Stimulated activated CD4-positive, alpha-beta T cell treated with anti-CD3 and anti-CD28 coated beads, TNF-alpha, amount 100 ng/mL, for 1 hour (primary cell): Measurements from ENCODE around the gene MRPL45.

ENCODE experiments used
- DNase-seq, 3 donors: peaks; one replicate each; pipeline ENCODE4 v3.0.0-alpha.2; 2020; ENCODE audit warnings: low read depth in 3 of 3, low spot score in 1 of 3

Gene MRPL45

DNA sequence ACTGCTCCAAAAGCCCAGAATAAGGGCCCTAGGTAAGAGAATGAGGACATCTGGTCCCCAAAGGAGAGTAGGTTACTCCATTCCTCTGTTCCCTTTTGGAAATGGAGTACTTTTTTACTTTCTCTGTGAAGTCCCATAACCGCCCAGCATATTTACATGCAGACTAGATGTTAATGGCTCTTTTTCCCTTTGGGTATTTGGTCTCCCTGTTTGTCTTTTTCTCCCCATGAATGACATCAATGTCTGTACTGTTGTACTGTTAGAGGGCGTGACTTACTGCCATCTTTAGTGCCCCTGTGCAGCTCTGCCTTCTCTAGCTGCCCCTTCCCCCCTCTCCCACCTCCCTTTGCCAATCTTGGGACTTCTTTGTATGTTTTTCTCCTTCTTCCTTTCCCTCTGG is 27.8 kb downstream of the MRPL45 start:
- DNase-seq = no peak

DNA sequence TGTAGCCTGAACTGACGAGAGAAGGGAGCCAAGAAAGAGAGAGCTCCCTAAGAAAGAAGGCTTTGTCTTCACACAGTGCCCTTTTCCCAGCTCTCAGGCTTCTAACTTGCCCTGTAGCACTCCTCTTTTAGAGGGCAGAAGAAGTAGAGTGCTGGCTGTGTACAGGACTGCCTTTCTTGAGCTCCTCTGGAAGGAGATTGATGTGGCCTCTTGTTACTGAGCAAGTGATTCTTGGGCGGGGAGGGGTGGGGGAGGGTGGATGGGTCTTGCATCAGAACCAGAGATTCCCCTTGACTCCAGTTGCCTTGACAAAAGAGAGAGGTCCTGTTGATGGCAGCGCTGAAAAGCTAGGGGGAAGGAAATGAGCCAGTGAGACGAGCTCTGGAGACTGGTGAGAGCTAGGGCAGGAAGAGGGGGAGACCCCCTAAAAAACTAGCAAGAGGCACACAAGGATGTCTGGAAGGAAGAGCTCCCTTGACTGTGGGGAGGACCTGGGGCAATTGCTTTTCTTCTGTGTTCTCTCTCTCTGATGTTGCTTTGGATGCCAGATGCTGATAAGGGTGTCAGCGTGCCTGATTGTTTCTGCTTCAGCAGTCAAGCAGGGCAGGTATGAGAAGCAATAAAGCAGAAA is 28.4 kb downstream of the MRPL45 start:
- DNase-seq = no peak

DNA sequence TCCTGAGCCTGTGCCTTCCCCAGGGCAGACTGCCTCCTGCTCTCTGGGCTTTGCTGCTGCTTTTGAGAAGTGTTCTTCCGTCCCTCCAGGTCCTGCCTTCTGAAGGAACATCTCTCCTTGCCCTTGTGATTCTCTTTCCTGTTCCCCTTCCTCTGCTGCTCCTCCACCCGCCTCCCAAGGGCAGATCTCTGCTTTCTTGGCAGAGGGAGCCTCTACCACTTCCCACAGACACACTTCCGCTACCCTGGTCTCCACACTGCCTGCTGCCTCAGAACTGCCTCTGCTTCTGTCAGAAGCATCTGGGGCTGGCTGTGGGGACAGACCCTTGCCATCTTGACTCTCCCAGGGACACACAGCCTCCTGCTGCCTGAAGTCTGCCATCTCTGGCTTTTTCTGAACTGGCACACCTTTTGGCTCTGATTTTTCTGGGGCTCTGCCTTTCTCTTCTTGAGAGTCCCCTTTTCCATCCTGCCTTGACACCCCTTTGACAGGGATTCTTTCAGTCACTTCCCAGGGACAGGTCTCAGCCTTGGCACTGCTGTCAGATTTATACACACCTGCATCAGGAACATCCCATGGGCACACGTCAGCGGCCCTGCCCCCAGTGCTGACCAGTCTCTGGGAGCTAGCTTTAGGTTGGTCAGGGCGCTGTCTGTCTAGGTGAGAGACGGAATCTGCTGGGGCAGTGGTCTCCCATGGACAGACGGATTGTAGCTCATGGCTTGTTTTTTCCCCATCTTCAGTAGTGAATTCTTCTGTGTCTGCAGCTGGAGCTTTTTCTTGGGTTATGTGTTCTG is 30.2 kb downstream of the MRPL45 start:
- no peak for DNase-seq

DNA sequence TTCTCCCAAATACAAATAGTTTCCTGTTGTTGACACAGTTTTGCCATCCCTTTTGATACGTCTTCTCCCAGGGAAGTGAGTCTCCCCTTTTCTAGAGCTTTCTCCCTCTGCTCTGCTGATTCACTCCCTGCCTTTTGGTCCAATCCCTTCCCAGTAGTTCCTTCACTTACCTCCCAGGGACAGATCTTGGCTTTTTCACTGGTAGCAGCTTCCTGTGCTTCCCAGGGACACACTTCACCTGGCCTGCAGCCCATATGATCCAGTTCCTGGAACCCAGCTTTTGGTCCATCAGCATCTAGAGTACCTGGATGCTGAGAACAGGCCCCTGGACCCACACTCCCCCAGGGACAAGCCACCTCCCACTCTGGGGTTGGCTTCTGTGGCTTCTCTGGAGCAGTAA is 31.0 kb downstream of the MRPL45 start:
- no peak for DNase-seq

DNA sequence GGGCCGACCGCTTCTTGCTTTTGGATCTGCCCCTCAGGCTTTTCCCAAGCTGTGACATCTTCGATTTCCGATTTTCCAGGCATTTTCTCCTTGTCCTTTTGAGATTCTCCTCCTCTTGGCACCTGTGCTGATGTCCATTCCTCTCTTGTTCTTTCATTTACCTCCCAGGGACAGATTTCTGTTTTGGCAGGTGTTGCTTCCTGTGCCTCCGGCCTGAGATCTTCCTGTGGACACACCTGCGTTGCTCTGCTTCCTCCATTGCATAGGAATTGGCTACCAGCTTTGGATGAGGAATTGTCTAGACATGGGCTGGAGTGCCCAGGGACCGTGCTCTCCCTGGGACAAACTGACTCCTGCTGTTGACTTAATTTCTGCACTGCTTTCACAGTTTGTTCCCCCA is 31.7 kb downstream of the MRPL45 start:
- DNase-seq = no peak

DNA sequence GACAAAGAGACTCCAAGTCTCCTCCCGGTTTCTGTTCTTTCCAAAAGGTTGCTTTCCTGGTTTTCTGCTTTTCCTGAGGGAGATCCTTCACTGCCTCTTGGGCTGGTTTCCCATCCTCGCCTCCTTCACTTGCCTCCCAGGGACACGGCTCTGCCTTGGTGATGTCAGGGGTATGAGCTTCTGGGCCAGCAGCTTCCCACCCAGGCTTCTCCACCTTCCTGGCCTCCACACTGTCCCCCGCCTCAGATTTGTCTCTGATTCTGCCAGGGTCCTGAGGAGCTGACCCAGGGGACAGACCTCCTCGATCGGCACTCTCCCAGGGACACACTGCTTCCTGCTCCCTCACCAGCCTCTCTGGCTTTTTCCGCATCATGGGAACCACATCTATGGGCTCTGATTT is 32.3 kb downstream of the MRPL45 start:
- no peak for DNase-seq

DNA sequence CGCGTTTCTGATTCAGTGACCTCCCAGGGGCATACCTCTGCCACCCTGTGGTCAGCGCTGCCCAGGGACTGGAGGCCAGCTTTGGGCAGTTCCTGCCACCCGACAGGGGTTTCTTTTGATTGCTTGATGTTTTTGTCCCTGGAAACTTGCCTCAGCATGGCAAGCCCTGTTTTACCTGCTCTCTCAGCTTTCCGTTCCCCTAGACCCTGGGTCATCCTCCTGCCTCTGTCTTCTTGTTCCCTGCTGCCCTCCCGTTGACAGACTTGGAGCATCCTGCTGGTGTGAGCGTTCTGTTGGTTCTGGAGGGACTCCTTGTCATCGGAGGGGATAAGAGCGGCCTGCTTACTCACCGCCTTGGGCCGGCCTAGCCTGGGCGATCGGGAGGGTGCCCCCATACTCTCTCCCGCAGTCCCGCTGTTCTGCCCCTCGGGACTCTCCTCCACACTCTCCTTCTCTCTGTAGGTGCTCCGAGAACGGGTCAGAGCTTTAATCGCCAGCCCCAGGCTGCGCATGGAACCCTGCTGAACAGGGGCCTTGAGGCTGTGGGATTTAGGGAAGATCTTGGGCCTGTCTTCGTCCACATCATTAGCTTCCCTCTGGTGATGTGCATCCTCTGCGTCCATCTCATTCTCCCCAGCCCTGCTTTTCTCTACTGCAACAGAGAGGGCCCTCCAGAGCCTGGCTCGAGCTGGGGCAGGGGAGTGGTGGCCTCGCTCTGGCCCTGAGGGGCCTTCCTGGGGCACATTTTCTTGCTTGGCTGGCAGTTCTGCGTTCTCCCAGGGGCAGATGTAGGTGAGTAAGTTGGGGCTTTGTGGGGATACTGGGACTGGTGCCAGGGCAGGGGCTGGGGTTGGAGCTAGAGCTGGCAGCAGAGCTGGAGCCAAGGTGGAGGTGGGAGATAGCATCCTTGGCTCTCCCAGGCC is 33.1 kb downstream of the MRPL45 start:
- DNase-seq = no peak

DNA sequence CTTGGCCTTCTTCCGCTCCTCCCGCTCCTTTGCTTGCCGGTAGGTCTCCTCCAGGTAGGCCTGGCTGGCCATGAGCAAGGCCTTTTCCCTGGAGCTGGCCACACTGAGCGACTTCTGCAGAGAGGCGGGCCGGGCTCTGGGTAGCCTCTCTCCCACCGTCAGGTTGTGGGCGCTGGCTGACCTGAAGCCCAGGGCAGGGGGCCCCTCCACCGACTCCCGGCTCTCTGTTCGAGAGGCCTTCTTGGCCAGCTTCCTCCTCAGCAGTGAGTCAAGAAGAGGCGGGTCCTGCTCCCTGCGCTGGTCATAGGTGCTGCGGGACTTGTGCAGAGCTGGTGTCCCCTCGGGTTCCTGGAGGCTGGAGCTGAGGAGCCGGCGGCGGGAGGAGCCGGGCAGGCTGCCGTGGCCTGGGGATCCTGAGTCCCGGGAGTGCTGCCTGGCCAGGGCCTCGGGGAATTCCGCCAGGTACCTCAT is 34.0 kb downstream of the MRPL45 start:
- DNase-seq = no peak

DNA sequence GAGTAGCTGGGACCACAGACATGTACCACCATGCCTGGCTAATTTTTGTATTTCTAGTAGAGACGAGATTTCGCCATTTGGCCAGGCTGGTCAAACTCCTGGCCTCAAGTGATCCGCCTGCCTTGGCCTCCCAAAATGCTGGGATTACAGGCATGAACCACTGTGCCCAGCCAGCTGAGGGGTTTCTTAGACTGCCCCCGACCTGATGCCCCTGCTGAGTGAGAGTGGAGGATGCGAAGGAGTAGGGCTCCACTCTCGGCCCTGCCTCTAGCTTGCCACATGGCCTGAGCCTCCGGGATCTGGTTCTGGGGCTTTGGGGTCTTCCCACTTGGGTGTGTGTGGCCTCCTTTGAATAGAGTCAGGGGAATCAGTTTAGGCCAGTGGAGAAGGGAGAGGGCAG is 35.8 kb downstream of the MRPL45 start:
- no peak for DNase-seq

DNA sequence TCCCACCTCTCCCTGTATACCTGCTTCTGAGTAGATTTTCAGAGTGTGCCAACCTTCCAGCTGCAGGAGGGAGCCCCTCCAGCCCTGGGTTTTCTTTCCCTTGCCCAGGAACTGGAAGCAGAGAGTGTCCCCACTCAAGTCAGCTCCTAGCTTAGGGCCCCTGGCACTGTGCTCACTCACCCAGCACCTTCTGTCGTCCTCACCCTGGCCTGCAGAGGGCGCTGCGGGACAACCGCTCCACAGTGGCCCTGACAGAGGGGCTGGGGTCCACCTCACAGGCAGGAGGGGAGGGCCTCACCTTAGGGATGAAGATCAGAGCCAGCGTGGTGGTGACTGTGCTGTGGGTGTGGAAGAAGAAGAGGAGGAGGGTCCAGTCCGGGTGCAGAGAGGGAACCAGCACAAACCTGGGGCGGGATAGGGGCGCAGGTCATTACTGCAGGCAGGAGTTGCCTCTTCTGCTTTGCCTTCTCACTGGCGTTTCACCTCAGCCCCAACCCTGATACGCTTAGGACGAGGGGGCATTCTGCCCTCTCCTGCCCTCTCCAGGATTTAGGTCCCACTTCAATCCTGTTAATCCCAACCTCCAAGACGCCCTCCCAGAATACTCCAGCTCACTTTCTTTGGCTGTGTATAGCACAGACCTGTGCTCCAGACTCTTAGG is 36.8 kb downstream of the MRPL45 start:
- DNase-seq = peak in 2 of 3 donors; percentile 9 to 16

DNA sequence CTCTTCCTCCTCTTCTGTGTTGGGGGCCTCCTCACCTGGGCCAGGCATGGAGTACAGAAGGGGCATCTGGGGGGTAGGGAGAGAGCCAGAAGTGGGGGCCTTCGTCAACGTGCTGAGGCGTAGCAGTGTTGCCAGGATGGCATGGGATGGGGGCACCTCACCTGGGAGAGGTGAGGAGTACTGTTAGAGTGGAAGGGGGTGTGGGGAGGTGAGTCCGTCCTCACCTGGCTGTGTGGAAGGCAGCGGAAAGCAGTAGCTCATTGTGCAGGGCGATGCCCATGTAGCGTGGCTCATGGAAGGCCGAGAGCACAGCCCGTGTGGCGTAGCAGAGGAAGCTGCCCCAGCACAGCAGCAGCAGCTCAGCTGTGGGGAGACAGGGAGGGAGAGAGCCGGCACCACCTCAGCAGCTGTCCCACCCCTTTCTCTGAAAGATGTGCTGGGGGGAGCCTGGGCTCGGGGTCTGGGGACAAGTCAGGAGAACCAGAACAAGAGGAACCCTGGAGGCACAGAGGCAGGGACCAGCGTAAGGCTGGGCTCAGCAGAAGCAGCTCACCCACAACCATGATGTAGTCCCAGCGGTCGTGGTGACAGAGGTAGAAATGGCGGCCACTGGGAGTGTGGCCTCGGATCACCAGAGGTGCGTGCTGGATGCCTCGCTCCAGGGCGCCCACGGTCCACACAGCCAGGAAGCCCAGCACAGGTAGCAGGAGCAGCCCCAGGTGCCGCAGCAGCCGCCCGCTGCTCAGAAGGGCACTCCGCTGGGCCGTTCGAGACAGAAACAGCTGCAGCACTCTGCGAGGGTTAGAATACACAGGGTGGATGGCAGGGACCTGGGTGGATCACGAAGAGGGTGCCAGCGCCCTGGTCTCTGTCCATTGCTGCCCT is 37.8 kb downstream of the MRPL45 start:
- no peak for DNase-seq

DNA sequence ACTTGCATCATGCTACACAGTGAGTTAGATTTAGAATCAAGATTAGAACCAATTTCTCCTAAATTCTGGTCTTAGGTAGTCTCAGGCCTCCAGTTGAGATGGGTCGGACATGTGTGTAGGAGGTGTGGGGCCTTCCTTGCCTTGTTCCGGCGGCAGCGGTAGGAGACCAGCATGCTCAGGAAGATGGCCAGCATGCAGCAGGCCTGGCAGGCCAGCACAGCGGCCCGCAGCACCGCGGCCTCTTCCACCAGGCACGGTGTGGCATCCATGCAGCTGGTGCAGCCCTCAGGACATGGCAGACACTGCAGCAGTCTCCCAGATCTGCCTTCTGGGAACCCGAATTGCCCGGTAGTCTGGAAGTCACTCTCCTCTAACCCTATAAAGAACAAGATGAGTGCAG is 39.9 kb downstream of the MRPL45 start:
- no peak for DNase-seq

DNA sequence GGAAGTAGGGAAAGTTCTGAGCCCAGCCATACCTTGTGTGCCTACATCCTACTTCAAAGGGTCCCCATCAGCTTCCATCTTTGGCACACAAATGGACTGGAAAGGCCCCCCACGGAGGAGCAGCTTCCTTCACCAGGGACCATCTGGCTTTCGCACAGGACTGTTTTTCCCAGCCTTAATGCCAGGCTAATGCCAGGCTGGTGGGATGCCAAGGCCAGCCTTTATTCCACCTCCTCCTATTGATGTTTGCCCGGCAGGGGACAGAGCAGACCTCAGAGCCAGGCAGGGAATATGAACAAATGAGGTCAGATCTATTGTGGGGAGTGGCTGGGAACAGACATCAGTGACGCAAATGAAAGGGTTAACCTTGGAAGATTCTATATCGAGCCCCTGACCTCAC is 41.1 kb downstream of the MRPL45 start:
- DNase-seq = no peak

DNA sequence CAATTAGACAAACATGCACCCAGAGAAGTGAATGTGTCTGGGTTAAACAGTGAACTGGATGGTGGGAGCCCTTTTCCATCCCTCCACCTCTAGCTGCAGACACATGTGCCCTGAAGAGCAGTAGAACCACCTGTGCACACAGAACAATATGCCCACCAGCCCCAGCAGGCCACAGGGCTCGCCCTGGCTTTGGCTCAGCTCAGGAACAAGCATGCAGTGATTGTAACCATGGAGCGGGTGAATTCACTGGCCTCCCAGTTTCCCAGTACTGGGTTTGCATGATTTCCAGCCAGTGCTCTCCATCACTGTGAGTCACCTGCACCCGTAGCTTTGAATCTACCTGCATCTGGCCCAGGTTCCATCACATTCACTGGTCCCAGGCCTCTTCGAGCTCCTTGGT is 41.6 kb downstream of the MRPL45 start:
- no peak for DNase-seq

DNA sequence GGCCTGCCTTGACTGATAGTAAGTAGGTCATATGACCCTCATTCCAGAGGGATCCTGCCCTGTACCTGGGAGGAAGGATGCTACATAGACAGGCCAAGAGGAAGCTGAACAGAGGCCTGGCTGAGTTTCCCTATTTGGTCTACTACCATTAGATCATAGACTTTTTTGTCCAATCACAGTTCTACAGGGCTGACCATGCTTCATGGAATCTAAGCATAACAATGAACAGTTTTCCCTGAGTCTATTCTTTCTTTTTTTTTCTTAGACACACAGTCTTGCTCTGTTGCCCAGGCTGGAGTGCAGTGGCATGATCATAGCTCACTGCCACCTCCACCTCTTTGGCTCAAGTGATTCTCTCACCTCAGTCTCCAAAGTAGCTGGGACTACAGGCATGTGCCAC is 42.9 kb downstream of the MRPL45 start:
- DNase-seq = no peak

DNA sequence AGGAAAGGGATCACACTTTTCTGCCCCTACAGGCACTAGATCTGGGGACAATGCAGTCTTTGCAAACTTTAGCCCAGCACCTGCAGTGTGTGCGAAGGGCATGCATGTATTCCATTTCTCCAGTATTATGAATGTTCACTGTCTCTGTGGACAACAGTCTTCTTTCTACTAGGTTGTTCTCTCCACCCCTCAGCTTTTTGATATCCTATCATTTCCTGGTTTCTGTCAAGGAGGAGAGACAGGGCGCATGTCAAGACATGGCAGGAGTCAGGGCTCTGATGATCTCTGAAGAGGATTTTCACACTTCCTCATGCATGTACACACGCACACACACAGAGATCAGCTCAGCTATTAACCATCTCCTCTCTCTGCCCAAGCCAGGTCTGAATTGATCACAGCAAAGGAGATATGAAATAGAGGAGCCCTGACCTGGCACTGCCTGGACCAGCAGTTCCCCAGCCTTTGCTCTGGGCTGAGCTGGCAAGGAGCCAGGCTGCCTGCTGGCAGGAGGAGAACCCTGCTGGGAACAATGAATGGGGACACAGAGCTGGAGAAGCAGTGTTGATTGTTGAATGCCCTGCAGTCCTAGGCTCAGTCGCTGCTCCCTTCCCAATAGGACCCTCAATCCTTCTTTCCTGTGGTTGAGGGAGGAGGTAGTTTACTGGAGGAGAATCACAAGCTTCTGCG is 44.2 kb downstream of the MRPL45 start:
- DNase-seq = no peak

DNA sequence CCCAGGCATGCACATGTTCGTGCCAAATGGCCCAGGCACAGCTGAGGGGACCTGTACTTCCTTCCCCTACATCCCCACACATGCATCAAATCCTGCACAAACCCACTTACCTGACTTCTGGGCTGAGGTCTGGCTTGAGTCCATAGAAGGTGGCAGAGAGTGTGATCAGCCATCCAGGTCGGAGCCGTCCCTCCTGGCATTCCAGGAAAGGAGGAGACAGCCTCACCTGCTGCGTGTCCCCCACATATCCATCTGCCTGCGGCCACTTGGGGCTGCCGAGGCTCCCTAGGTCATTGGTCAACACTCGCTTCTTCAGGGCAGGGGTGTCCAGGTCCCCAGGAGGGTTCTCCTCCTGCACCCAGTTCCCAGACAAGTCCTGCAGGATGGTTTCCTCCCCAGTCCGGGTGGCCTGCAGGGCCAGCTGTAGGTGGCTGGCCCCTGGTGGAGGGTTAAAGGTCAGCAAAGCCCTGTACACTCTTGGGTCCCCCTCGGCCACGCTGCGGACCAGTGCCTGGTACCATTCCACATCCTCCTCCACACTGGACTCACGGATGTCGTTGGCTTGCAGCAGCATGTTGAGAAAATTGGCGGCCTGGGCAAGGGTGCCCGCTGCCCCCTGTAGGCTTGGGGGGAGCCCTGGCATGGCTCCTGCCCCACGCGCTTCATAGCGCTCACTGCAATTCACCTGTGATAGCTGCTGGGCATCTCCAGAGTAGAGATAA is 46.1 kb downstream of the MRPL45 start:
- no peak for DNase-seq

DNA sequence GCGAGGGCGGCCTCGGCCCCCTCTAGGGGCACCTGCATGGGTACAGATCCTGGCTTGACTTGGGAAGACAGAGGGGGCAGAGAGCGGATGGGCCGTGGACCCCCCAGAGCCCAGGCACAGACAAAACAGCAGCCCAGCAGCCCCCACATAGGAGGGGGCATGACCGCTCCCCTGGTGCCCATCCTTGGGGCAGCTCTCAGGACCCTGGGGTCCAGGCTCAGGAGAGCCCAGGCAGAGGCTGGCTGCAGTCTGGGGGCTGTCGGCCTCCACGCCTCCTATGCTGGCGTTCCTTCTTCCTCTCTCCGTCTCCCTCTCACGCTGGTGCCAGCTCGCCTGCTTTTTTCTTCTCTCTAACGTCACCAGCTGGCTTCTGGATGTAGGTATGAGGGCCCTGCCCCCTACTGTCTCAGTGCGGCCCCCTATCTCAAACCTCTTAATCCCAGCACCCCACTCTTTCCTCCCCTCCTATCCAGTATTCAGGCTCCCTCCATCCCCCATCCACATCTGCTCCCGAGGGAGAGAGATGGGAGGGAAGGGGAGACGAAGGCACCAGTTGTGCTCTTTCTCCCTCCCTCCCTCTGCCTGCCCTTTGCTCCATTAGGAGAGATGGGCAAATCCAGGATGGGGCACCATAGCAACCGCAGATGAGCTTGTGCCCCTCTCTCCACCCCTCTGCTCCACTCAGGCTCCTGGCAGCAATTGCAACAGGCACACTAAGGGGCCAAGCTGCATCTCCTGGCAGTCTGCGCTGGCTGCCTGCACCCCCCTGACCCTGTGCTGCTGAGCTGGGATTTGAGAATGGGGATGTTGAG is 46.8 kb downstream of the MRPL45 start, which contains the start of gene GPR179:
TSS of gene GPR179 (minus strand) at position 349 of the 812 bp plus-strand sequence. CDS start at position 182, 167 bp downstream.
- no peak for DNase-seq
